ENCODE data around the gene ITGA7.

DNA sequence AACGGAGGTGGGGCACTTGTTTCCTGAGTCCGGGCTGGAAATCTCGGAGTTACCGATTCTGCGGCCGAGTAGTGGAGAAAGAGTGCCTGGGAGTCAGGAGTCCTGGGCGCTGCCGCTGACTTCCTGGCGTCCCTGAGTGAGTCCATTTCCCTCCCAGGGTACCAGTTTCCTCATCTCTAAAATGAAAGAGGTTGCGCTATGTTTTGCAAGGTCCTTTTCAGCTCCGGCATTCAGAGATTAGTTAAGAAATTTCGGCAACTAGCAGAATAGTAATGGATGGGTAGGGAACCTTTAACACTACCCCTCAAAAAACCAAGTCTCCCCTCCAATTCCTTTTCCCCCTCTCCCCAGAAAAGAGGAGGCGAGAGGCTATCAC, 8.9 kb upstream of the ITGA7 start:
- TF ChIP-seq, protein P1, sequence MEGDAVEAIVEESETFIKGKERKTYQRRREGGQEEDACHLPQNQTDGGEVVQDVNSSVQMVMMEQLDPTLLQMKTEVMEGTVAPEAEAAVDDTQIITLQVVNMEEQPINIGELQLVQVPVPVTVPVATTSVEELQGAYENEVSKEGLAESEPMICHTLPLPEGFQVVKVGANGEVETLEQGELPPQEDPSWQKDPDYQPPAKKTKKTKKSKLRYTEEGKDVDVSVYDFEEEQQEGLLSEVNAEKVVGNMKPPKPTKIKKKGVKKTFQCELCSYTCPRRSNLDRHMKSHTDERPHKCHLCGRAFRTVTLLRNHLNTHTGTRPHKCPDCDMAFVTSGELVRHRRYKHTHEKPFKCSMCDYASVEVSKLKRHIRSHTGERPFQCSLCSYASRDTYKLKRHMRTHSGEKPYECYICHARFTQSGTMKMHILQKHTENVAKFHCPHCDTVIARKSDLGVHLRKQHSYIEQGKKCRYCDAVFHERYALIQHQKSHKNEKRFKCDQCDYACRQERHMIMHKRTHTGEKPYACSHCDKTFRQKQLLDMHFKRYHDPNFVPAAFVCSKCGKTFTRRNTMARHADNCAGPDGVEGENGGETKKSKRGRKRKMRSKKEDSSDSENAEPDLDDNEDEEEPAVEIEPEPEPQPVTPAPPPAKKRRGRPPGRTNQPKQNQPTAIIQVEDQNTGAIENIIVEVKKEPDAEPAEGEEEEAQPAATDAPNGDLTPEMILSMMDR (IDR thresholded peaks at IDR 0.05): no peak
- TF ChIP-seq ZFX (IDR thresholded peaks at IDR 0.05; ENCODE audit: borderline replicate concordance): no peak
